ENCODE measurements around the gene FOXO1.
A peak's percentile ranks its signal among the peaks of the same experiment; 100 is the strongest.

Gene FOXO1

DNA sequence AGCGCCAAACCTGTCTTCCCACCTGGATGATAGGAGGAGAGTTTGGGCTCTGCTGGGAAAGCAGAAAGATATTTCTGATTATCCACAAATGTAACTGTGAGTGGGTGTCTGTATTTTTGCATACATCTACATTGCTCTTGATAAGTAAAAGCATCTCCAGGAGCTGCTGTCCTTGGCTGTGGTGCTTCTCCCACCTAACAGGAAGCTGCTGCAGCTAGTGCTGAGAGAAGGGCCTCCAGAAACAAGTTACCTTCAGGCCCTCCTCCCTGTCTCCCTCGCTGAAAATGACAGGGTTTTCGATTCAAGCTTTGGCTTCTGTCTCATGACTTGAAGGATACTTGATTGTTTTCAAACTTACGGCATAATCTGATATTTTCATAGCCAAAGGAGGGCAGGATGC is 90.1 kb downstream of the FOXO1 start:
- DNase-seq (ENCODE audit: low read depth in 2 of 2) = no peak
- no peak overlapping the region for H3K4me3 ChIP-seq (replicated peaks in 1 of 2; ENCODE audit: low read depth in 2 of 2, low read length in 2 of 2)
- TF ChIP-seq, protein P1, sequence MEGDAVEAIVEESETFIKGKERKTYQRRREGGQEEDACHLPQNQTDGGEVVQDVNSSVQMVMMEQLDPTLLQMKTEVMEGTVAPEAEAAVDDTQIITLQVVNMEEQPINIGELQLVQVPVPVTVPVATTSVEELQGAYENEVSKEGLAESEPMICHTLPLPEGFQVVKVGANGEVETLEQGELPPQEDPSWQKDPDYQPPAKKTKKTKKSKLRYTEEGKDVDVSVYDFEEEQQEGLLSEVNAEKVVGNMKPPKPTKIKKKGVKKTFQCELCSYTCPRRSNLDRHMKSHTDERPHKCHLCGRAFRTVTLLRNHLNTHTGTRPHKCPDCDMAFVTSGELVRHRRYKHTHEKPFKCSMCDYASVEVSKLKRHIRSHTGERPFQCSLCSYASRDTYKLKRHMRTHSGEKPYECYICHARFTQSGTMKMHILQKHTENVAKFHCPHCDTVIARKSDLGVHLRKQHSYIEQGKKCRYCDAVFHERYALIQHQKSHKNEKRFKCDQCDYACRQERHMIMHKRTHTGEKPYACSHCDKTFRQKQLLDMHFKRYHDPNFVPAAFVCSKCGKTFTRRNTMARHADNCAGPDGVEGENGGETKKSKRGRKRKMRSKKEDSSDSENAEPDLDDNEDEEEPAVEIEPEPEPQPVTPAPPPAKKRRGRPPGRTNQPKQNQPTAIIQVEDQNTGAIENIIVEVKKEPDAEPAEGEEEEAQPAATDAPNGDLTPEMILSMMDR (IDR thresholded peaks at IDR 0.05; ENCODE audit: low read depth, low read length) = no peak

DNA sequence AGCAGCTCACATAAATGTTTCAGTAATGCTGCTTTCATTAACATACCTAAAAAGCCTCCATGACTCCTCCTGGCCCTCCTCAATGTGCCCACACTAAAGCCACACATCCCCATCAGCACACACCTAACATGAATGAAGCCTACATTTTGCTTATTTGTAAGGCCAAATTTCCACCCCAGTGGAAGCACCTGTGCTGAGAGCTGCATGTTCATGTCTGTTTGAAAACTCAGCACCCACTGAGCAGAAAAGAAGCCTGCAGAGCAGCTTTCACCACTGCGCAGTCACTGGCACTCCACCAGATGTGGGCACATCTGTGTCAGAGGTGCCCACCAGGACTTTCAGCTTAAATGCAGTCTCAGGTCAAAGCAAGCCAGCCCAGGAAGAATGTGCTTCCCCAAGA is 93.5 kb downstream of the FOXO1 start:
- TF ChIP-seq, protein P1 (IDR thresholded peaks at IDR 0.05; ENCODE audit: low read depth, low read length) = no peak
- no peak overlapping the region for H3K4me3 ChIP-seq (replicated peaks in 1 of 2; ENCODE audit: low read depth in 2 of 2, low read length in 2 of 2)

DNA sequence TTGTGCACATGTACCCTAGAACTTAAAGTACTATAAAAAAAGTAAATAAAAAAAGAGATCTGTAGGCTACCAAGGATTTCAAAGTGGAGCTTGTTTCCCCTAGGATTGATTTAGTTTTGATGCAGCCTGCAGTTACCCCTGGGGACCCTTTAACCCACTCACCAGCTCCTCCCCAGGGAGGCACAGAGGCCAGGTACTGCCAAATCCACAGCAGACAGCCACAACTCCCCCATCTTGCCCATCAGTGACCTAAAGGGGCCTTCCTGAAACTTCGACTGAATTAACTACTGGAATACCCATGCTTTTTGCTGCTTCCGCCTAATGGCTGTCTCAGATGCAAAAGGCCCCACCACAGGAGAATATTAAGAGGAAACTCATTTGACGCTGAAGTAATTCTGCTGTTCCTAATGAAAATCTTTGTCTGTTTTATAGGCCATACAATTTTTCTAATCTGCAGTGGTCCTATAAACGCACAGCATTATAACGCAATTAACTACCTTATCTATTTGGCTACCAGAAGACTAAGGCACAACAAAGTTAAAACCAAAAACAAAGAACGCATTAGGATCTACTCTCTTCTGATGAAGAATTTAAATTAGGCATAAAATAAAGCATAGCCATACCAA is 95.0 kb downstream of the FOXO1 start:
- DNase-seq (ENCODE audit: low read depth in 2 of 2) = no peak
- TF ChIP-seq, protein P1 (IDR thresholded peaks at IDR 0.05; ENCODE audit: low read depth, low read length) = no peak
- H3K4me3 ChIP-seq (replicated peaks in 1 of 2; ENCODE audit: low read depth in 2 of 2, low read length in 2 of 2) = no peak overlapping the region

More for the DNA sequence above, 93.5 kb downstream of the FOXO1 start:
- DNase-seq (ENCODE audit: low read depth in 2 of 2) = no peak

DNA sequence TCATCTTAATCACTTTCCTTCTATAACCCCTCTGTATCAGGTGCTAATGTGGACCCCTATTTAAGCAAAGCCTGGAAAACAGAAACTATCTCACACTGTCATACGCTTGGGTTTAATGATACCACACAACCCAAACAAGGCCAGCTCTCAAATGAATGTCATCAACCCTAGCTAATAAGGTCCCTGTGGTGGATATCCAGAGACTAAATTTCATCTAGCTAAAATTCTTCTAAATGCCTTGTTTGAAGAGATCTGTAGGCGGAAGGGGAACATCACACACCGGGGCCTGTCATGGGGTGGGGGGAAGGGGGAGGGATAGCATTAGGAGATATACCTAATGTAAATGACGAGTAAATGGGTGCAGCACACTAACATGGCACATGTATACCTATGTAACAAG is 95.5 kb downstream of the FOXO1 start:
- TF ChIP-seq, protein P1 (IDR thresholded peaks at IDR 0.05; ENCODE audit: low read depth, low read length) = no peak
- DNase-seq (ENCODE audit: low read depth in 2 of 2) = no peak
- H3K4me3 ChIP-seq (replicated peaks in 1 of 2; ENCODE audit: low read depth in 2 of 2, low read length in 2 of 2) = no peak overlapping the region

DNA sequence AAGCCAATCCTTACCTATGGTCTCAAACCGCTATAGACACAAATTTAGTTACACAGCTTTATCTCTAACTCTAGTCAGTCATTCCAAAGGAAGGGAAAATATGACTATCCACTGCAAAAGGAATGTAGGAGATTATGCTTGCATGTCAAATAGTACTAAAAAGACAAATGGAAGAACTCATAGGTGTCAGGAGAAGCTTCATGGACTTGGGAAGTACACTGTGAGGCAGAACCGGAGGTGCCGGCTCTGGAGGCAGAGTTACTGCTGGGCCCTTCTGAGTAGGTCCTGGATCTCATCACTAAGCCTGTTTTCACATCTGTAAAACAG is 97.5 kb downstream of the FOXO1 start:
- peak in 1 of 2 donors; percentile 37 for DNase-seq (ENCODE audit: low read depth in 2 of 2)
- TF ChIP-seq, protein P1 (IDR thresholded peaks at IDR 0.05; ENCODE audit: low read depth, low read length) = no peak
- H3K4me3 ChIP-seq (replicated peaks in 1 of 2; ENCODE audit: low read depth in 2 of 2, low read length in 2 of 2) = no peak overlapping the region

DNA sequence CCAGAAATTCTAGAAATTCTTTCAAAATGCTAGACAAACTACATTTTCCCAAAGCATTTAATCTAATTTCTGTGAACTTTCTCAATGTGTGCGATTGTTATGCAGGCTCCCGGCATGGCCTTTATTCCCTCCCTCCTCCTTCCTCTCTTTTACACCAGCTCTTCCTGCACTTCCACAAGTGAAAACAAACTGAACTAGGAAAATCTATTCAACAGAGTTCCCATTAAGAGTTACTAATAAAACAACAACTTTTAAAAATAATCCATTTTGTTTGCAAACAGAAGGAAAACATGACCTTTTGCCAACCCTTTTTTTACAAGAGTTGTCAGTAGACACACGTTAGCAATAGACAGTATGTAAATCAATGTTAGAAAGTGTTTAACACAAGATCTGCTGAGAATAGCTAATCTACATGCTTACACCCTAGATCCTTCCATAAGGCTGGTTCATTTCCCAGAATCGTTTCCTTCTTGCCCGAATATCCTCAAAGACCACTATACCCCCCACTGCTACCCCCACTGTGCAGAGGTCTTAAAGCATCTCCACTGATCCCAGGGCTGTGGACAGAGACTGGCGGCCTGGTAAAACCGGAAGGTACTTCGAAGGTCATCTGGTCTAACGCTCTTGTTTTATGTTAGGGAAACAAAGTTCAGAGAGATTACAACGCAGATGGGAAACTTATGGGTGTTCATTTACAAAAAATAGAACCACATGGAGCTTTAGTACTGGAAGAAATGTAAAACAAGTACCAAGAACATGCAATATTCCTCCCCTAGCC is 98.0 kb downstream of the FOXO1 start:
- no peak for DNase-seq (ENCODE audit: low read depth in 2 of 2)
- no peak overlapping the region for H3K4me3 ChIP-seq (replicated peaks in 1 of 2; ENCODE audit: low read depth in 2 of 2, low read length in 2 of 2)
- TF ChIP-seq, protein P1 (IDR thresholded peaks at IDR 0.05; ENCODE audit: low read depth, low read length) = no peak

Data from cardiac fibroblast (primary cell).